ENCODE data around the gene HSF2BP. TPM values are rescaled to one million over a fixed set of nuclear protein-coding genes. Genes with fewer than 3 reads are reported as not detected.
A peak's percentile ranks its signal among the peaks of the same experiment; 100 is the strongest.

The HSF2BP gene
- total RNA-seq, 2 experiments from 2014 or later: 0.21 to 0.47 TPM

GRCh38 chr21:43614839-43615238, 44.4 kb downstream of the HSF2BP start:
- Mint-ChIP-seq H3K9me3 (ENCODE audit: low read depth) (no peaks in the 10 kb centered on the region), H3K36me3 (peaks cover 3% of the 10 kb centered on the region), H3K27me3 (no peaks in the 10 kb centered on the region), H3K27ac (no peak overlapping the region), H3K4me1 (peaks cover 18% of the 10 kb centered on the region), H3K4me3 (no peak overlapping the region)
- CTCF ChIA-PET: interaction anchor here (1.1 to 1.8 kb wide), 3 partner anchors 30 to 33 kb away, joined by 4 to 5 read pairs (median 4); no protein-coding TSS in a partner anchor
- ATAC-seq (no peak), DNase-seq (no peak)

GRCh38 chr21:43613755-43614638, 45.3 kb downstream of the HSF2BP start:
- Mint-ChIP-seq H3K4me1 (peaks cover 18% of the 10 kb centered on the region), H3K27me3 (peaks cover 3% of the 10 kb centered on the region), H3K36me3 (peaks cover 2% of the 10 kb centered on the region), H3K9me3 (ENCODE audit: low read depth) (no peaks in the 10 kb centered on the region), H3K4me3 (no peak overlapping the region), H3K27ac (peak overlapping the region; percentile 40)
- ATAC-seq (peak; percentile 82), DNase-seq (peak; percentile 50)
- CTCF ChIA-PET: interaction anchor here (1.1 to 2.3 kb wide), 3 partner anchors 12 to 33 kb away, joined by 4 to 5 read pairs (median 5); no protein-coding TSS in a partner anchor

GRCh38 chr21:43611598-43612369, 47.5 kb downstream of the HSF2BP start:
- ATAC-seq (no peak), DNase-seq (peak; percentile 53)
- Mint-ChIP-seq H3K4me1 (peaks cover 21% of the 10 kb centered on the region), H3K27ac (no peak overlapping the region), H3K9me3 (ENCODE audit: low read depth) (no peaks in the 10 kb centered on the region), H3K27me3 (peaks cover 11% of the 10 kb centered on the region), H3K4me3 (no peak overlapping the region), H3K36me3 (no peaks in the 10 kb centered on the region)
- CTCF ChIA-PET: interaction anchor here (0.9 to 2.3 kb wide), 4 partner anchors 13 to 34 kb away, joined by 3 to 5 read pairs (median 4); no protein-coding TSS in a partner anchor

- Mint-ChIP-seq H3K9me3 (ENCODE audit: low read depth) (no peaks in the 10 kb centered on the region), H3K27ac (no peak overlapping the region), H3K4me3 (no peak overlapping the region), H3K27me3 (peaks cover 11% of the 10 kb centered on the region), H3K4me1 (peaks cover 21% of the 10 kb centered on the region), H3K36me3 (no peaks in the 10 kb centered on the region)
- DNase-seq: no peak
- ATAC-seq: no peak
- CTCF ChIA-PET: no interaction called here
Observed at GRCh38 chr21:43609501-43610340, 49.6 kb downstream of the HSF2BP start.

- CTCF ChIA-PET: no interaction called here
- peaks cover 15% of the 10 kb centered on the region for H3K4me1 Mint-ChIP-seq
- H3K27ac Mint-ChIP-seq: no peak overlapping the region
- H3K27me3 Mint-ChIP-seq: peaks cover 11% of the 10 kb centered on the region
- no peak for ATAC-seq
- no peak for DNase-seq
- H3K4me3 Mint-ChIP-seq: no peak overlapping the region
- H3K36me3 Mint-ChIP-seq: no peaks in the 10 kb centered on the region
- no peaks in the 10 kb centered on the region for H3K9me3 Mint-ChIP-seq (ENCODE audit: low read depth)
Observed at GRCh38 chr21:43608664-43609063, 50.6 kb downstream of the HSF2BP start.

GRCh38 chr21:43608225-43608624, 51.1 kb downstream of the HSF2BP start:
- ATAC-seq: no peak
- H3K4me3 Mint-ChIP-seq: no peak overlapping the region
- H3K27me3 Mint-ChIP-seq: peaks cover 11% of the 10 kb centered on the region
- no peaks in the 10 kb centered on the region for H3K36me3 Mint-ChIP-seq
- CTCF ChIA-PET: no interaction called here
- no peak overlapping the region for H3K27ac Mint-ChIP-seq
- DNase-seq: no peak
- no peaks in the 10 kb centered on the region for H3K9me3 Mint-ChIP-seq (ENCODE audit: low read depth)
- peaks cover 12% of the 10 kb centered on the region for H3K4me1 Mint-ChIP-seq

- no peaks in the 10 kb centered on the region for H3K9me3 Mint-ChIP-seq (ENCODE audit: low read depth)
- H3K27ac Mint-ChIP-seq: no peak overlapping the region
- H3K4me1 Mint-ChIP-seq: peaks cover 15% of the 10 kb centered on the region
- no peak for DNase-seq
- CTCF ChIA-PET: no interaction called here
- peaks cover 11% of the 10 kb centered on the region for H3K27me3 Mint-ChIP-seq
- no peak overlapping the region for H3K4me3 Mint-ChIP-seq
- no peak for ATAC-seq
- no peaks in the 10 kb centered on the region for H3K36me3 Mint-ChIP-seq
Observed at GRCh38 chr21:43605320-43606215, 53.7 kb downstream of the HSF2BP start.

GRCh38 chr21:43604505-43605204, 54.6 kb downstream of the HSF2BP start:
- H3K27ac Mint-ChIP-seq: no peak overlapping the region
- CTCF ChIA-PET: no interaction called here
- H3K27me3 Mint-ChIP-seq: peaks cover 11% of the 10 kb centered on the region
- H3K4me1 Mint-ChIP-seq: peaks cover 20% of the 10 kb centered on the region
- no peak overlapping the region for H3K4me3 Mint-ChIP-seq
- no peaks in the 10 kb centered on the region for H3K9me3 Mint-ChIP-seq (ENCODE audit: low read depth)
- no peak for DNase-seq
- ATAC-seq: no peak
- no peaks in the 10 kb centered on the region for H3K36me3 Mint-ChIP-seq

- Mint-ChIP-seq H3K4me1 (peaks cover 20% of the 10 kb centered on the region), H3K27ac (no peak overlapping the region), H3K27me3 (peaks cover 8% of the 10 kb centered on the region), H3K4me3 (no peak overlapping the region), H3K9me3 (ENCODE audit: low read depth) (no peaks in the 10 kb centered on the region), H3K36me3 (no peaks in the 10 kb centered on the region)
- no peak for DNase-seq
- CTCF ChIA-PET: no interaction called here
- no peak for ATAC-seq
Observed at GRCh38 chr21:43603641-43604504, 55.4 kb downstream of the HSF2BP start.

- no peaks in the 10 kb centered on the region for H3K36me3 Mint-ChIP-seq
- no peak overlapping the region for H3K4me3 Mint-ChIP-seq
- no peaks in the 10 kb centered on the region for H3K9me3 Mint-ChIP-seq (ENCODE audit: low read depth)
- H3K4me1 Mint-ChIP-seq: peaks cover 19% of the 10 kb centered on the region
- peak; percentile 20 for ATAC-seq
- H3K27ac Mint-ChIP-seq: no peak overlapping the region
- DNase-seq: no peak
- CTCF ChIA-PET: no interaction called here
- H3K27me3 Mint-ChIP-seq: peaks cover 8% of the 10 kb centered on the region
Observed at GRCh38 chr21:43603233-43603626, 56.1 kb downstream of the HSF2BP start.

All from activated CD8-positive, alpha-beta memory T cell treated with anti-CD3 and anti-CD28 coated beads, Interleukin-2, amount 10 ng/mL, durations not matched to agents 7 days and 5 days (primary cell).